IPS-18a (cell line): ENCODE data around the gene EIF4H.
"Not testable (repeated sequence)": the region's sequence is repeated elsewhere in the genome, so short reads cannot be mapped to it uniquely, and the experiment has no call there.

Experiments used
- H3K27ac ChIP-seq: one replicate; pipeline ENCODE4 v1.5.1; 2013; ENCODE audit warnings: low read length
- H3K27me3 ChIP-seq: one replicate; pipeline ENCODE4 v1.6.1; 2013; ENCODE audit warnings: mild to moderate bottlenecking, low read length; ENCODE audit not compliant: control insufficient read depth, insufficient read depth
- H3K36me3 ChIP-seq: one replicate; pipeline ENCODE4 v1.6.1; 2013; ENCODE audit warnings: low read depth, low read length; ENCODE audit not compliant: control insufficient read depth
- H3K4me1 ChIP-seq: one replicate; pipeline ENCODE4 v1.6.1; 2013; ENCODE audit warnings: low read depth, low read length; ENCODE audit not compliant: control insufficient read depth
- H3K4me3 ChIP-seq: one replicate; pipeline ENCODE4 v1.5.1; 2013; ENCODE audit warnings: low read length
- H3K9ac ChIP-seq: one replicate; pipeline ENCODE4 v1.6.1; 2013; ENCODE audit warnings: mild to moderate bottlenecking, low read length, moderate library complexity
- H3K9me3 ChIP-seq: one replicate; pipeline ENCODE4 v1.6.1; 2013; ENCODE audit warnings: low read depth, low read length; ENCODE audit not compliant: control insufficient read depth

Gene EIF4H

GRCh38 chr7:74206052-74206451, 31.9 kb downstream of the EIF4H start:
- H3K4me1 ChIP-seq, H3K9me3 ChIP-seq, H3K36me3 ChIP-seq, H3K9ac ChIP-seq, H3K27me3 ChIP-seq, H3K4me3 ChIP-seq, H3K27ac ChIP-seq: not testable (repeated sequence)

GRCh38 chr7:74206589-74207120, 32.5 kb downstream of the EIF4H start:
- Histone ChIP-seq H3K9ac (no peak overlapping the region), H3K4me3 (no peak overlapping the region), H3K4me1 (no peaks in the 10 kb centered on the region)

DNA sequence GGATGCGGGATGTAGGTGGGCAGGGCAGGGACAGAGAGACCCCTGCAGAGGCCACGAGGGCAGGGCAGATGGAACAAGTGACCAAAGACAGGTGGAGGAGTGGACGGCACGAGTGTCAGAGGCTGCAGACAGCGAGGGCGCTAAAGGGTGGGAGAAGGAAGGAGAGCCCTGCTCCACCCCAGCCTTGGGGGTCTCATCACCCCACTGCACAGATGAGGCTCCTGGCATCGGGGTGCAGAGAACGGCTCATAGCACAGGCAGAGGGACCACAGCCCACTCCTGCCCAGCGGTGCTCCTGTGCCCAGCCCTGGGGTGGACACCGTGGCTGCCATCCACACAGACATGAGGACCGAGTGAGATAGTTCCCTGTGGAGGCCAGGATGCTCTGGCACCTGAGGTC, 33.4 kb downstream of the EIF4H start:
- no peak overlapping the region for H3K4me3 ChIP-seq
- H3K9ac ChIP-seq, result no peak overlapping the region
- no peaks in the 10 kb centered on the region for H3K4me1 ChIP-seq
- no peaks in the 10 kb centered on the region for H3K27me3 ChIP-seq
- H3K9me3 ChIP-seq, result no peaks in the 10 kb centered on the region
- no peaks in the 10 kb centered on the region for H3K36me3 ChIP-seq
- no peak overlapping the region for H3K27ac ChIP-seq

More at GRCh38 chr7:74206589-74207120, 32.5 kb downstream of the EIF4H start:
- H3K27me3 ChIP-seq, result no peaks in the 10 kb centered on the region
- no peak overlapping the region for H3K27ac ChIP-seq
- H3K36me3 ChIP-seq, result no peaks in the 10 kb centered on the region
- no peaks in the 10 kb centered on the region for H3K9me3 ChIP-seq

GRCh38 chr7:74208241-74208640, 34.1 kb downstream of the EIF4H start:
- not testable (repeated sequence) for H3K27ac ChIP-seq, H3K4me3 ChIP-seq, H3K4me1 ChIP-seq, H3K9me3 ChIP-seq, H3K36me3 ChIP-seq, H3K9ac ChIP-seq, H3K27me3 ChIP-seq

DNA sequence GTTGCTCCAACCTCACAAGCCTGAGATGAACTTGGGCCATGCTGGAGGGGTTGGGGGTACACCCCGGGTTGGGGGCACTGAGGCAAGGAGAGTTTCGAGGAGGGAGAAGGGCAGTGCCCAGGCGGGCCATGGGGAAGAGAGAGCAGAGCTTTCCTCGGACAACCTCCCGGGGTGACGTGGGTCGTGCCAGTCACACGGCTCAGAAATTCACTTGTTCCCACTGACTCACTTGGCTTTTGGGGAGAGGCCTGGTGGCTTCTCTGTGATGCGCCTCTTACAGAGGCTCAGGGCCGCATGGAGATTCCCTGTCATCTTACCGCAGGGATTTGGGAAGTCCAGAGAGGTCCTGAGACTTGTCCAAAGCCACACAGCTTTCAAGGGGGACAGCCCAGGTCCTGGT, 38.5 kb downstream of the EIF4H start:
- Histone ChIP-seq H3K27ac (no peak overlapping the region), H3K36me3 (no peaks in the 10 kb centered on the region), H3K4me3 (no peak overlapping the region), H3K27me3 (no peaks in the 10 kb centered on the region), H3K9ac (no peak overlapping the region), H3K4me1 (no peaks in the 10 kb centered on the region), H3K9me3 (no peaks in the 10 kb centered on the region)

DNA sequence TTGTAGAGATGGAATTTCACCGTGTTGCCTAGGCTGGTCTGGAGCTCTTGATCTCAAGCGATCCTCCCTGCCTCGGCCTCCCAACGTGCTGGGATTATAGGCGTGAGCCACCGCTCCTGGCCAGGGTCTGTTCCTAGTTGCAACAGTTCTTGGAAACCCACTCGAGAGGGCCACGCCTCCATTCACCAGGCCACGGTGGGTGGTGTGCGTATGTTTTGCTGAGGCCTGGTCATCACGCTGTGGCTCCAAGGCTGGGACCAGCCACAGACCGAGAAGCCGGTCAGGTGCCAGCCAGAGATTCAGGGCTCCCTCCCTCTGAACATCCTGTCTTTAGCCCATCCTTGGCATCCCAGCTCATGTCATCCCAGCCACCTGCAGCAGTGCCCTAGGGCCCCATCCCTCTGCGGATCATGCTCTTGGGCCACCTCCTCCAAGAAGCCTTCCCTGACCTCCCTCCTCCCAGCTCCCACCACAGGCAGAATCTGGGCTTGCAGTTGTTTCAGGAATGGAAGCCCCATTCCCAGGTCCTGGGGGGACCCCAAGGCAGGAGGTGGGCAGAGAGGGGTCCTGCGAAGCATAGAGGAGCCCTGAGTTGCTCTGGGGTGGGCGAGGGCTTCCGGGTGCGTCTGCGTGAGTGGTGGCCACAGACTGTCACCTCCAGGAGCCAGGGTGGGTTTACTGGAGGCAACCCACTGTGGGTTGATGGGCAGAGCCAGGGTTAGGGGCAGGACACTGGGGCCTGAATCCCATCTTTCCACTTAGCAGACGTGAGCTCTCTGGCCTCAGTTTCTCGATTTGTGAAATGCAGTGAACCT, 40.9 kb downstream of the EIF4H start:
- no peaks in the 10 kb centered on the region for H3K27me3 ChIP-seq
- H3K36me3 ChIP-seq, result no peaks in the 10 kb centered on the region
- H3K9me3 ChIP-seq, result no peaks in the 10 kb centered on the region
- no peak overlapping the region for H3K9ac ChIP-seq
- H3K27ac ChIP-seq, result no peak overlapping the region
- H3K4me1 ChIP-seq, result no peaks in the 10 kb centered on the region
- H3K4me3 ChIP-seq, result no peak overlapping the region

DNA sequence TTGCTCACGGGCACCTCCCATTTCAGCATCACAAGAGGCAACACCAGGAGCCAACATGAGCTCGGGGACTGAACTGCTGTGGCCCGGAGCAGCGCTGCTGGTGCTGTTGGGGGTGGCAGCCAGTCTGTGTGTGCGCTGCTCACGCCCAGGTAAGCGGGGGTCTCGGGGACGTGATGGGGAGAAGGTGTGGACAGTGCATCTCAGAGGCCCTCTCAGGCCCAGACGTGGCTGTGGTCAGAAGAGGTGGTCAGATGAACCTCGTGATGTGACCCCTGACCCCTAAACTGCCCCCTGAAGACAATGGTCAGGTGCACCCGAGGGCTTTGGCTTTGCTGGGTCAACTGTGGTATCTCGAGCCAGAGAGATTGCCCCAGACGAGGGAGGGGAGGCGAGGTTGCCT, 41.8 kb downstream of the EIF4H start:
- H3K27me3 ChIP-seq, result no peaks in the 10 kb centered on the region
- H3K4me3 ChIP-seq, result no peak overlapping the region
- H3K9ac ChIP-seq, result no peak overlapping the region
- no peaks in the 10 kb centered on the region for H3K9me3 ChIP-seq
- H3K36me3 ChIP-seq, result no peaks in the 10 kb centered on the region
- H3K4me1 ChIP-seq, result no peaks in the 10 kb centered on the region
- H3K27ac ChIP-seq, result no peak overlapping the region

GRCh38 chr7:74216361-74216761, 42.2 kb downstream of the EIF4H start:
- Histone ChIP-seq H3K9ac (no peak overlapping the region), H3K9me3 (no peaks in the 10 kb centered on the region), H3K36me3 (no peaks in the 10 kb centered on the region), H3K27ac (no peak overlapping the region), H3K4me1 (no peaks in the 10 kb centered on the region), H3K27me3 (no peaks in the 10 kb centered on the region), H3K4me3 (no peak overlapping the region)

GRCh38 chr7:74217455-74218342, 43.5 kb downstream of the EIF4H start:
- H3K27ac ChIP-seq, result no peak overlapping the region
- no peak overlapping the region for H3K4me3 ChIP-seq
- H3K9me3 ChIP-seq, result no peaks in the 10 kb centered on the region
- H3K9ac ChIP-seq, result no peak overlapping the region
- no peaks in the 10 kb centered on the region for H3K4me1 ChIP-seq
- no peaks in the 10 kb centered on the region for H3K36me3 ChIP-seq
- H3K27me3 ChIP-seq, result no peaks in the 10 kb centered on the region

DNA sequence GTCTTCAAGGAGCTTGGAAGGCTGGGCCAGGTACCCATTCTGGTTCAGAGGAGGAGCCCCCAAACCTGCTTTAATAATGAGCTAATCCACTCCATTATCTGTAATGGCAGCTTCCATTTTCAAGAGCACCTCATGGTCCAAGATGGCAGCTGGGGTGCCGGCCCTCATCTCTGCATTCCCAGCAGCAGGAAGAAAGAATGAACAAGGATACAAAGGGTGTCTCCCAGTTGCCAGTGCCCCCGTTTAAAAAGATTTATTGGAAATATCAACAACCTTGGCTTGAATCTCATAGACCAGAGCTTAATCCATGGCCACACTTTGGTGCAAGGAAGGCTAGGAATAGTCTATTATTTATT, 44.2 kb downstream of the EIF4H start:
- Histone ChIP-seq H3K27me3 (no peaks in the 10 kb centered on the region), H3K36me3 (no peaks in the 10 kb centered on the region), H3K4me1 (no peaks in the 10 kb centered on the region), H3K9me3 (no peaks in the 10 kb centered on the region), H3K27ac (no peak overlapping the region), H3K4me3 (no peak overlapping the region), H3K9ac (no peak overlapping the region)

GRCh38 chr7:74219416-74219815, 45.3 kb downstream of the EIF4H start:
- H3K9ac ChIP-seq, result no peak overlapping the region
- H3K27me3 ChIP-seq, result no peaks in the 10 kb centered on the region
- no peaks in the 10 kb centered on the region for H3K36me3 ChIP-seq
- no peaks in the 10 kb centered on the region for H3K4me1 ChIP-seq
- no peak overlapping the region for H3K4me3 ChIP-seq
- H3K9me3 ChIP-seq, result no peaks in the 10 kb centered on the region
- no peak overlapping the region for H3K27ac ChIP-seq
